H1 (cell line): Measurements from ENCODE around the gene EME2. TPM values are rescaled to one million over a fixed set of nuclear protein-coding genes. Genes with fewer than 3 reads are reported as not detected.

ENCODE experiments used
- CTCF ChIA-PET: fragments of 300-600 bp; sonication (Branson Sonifier 250); formaldehyde crosslinking; loops from one replicate; lab custom pipeline; 2021; ENCODE audit not compliant: partially characterized antibody; lab: Charles Lee
- POLR2A ChIA-PET: fragments of 300-600 bp; sonication (Branson Sonifier 250); formaldehyde crosslinking; loops from one replicate; lab custom pipeline; 2021; ENCODE audit warnings: inconsistent platforms; ENCODE audit not compliant: partially characterized antibody; lab: Charles Lee
- DNase-seq, 2 experiments: peaks; one replicate each; pipeline versions ENCODE4 v3.0.0 to v3.0.0-alpha.2; 2010 to 2022; ENCODE audit warnings: low spot score in 2 of 2, low read depth in 1 of 2, mixed read lengths in 1 of 2
- FAIRE-seq: peaks from 2 replicates; lab custom pipeline; 2011; peaks lifted over from hg19 to GRCh38; lab: Jason Lieb, UNC
- H2AFZ ChIP-seq: 2 replicates; pipeline ENCODE4 v1.8.1; 2012; ENCODE audit warnings: low read length, inconsistent platforms
- H2AK5ac ChIP-seq: 2 replicates; pipeline ENCODE4 v1.6.1; 2013; ENCODE audit warnings: low read depth, low read length
- H2BK120ac ChIP-seq: replicated peaks from 2 replicates; pipeline ENCODE3; 2013; ENCODE audit warnings: low read depth, low read length, inconsistent platforms
- H2BK12ac ChIP-seq: 2 replicates; pipeline ENCODE4 v1.6.1; 2013; ENCODE audit warnings: low read depth, low read length
- H2BK15ac ChIP-seq: 2 replicates; pipeline ENCODE4 v1.6.1; 2013; ENCODE audit warnings: low read length
- H2BK20ac ChIP-seq: 2 replicates; pipeline ENCODE4 v1.6.1; 2013; ENCODE audit warnings: low read length
- H2BK5ac ChIP-seq: 2 replicates; pipeline ENCODE4 v1.6.1; 2013; ENCODE audit warnings: low read depth, low read length
- H3K14ac ChIP-seq: 2 replicates; pipeline ENCODE4 v1.6.1; 2013; ENCODE audit warnings: inconsistent platforms; ENCODE audit not compliant: insufficient read length
- H3K18ac ChIP-seq: 2 replicates; pipeline ENCODE4 v1.6.1; 2013; ENCODE audit warnings: low read length; ENCODE audit errors: extremely low read depth
- H3K23ac ChIP-seq: 2 replicates; pipeline ENCODE4 v1.6.1; 2013; ENCODE audit warnings: inconsistent platforms; ENCODE audit not compliant: insufficient read length
- H3K23me2 ChIP-seq: 2 replicates; pipeline ENCODE4 v1.6.1; 2013; ENCODE audit warnings: low read depth, low read length
- H3K27ac ChIP-seq: 2 replicates; pipeline ENCODE4 v1.6.1; 2011; ENCODE audit warnings: low read depth, low read length, inconsistent platforms
- H3K27me3 ChIP-seq, 4 experiments: replicated peaks in 1 of 4; 1 replicate in 1 of 4; 2 replicates in 3 of 4; pipeline versions ENCODE4 v1.6.1 to v1.8.1; 2011 to 2013; ENCODE audit warnings: low read length in 3 of 4, mild to moderate bottlenecking in 3 of 4, inconsistent platforms in 2 of 4, mixed read lengths in 2 of 4, moderate library complexity in 1 of 4; ENCODE audit not compliant: control insufficient read depth in 3 of 4, insufficient read depth in 3 of 4; ENCODE audit errors: extremely low read depth in 1 of 4
- H3K36me3 ChIP-seq, 4 experiments: 2 replicates each; pipeline versions ENCODE4 v1.6.1 to v1.8.1; 2011 to 2013; ENCODE audit warnings: mild to moderate bottlenecking in 4 of 4, low read length in 3 of 4, moderate library complexity in 2 of 4, control low read depth in 1 of 4, inconsistent platforms in 1 of 4; ENCODE audit not compliant: insufficient read depth in 4 of 4, control insufficient read depth in 2 of 4
- H3K4ac ChIP-seq: replicated peaks from 2 replicates; pipeline ENCODE3; 2013; ENCODE audit warnings: low read length, low read depth, mixed read lengths, inconsistent platforms; ENCODE audit not compliant: insufficient read length
- H3K4me1 ChIP-seq, 4 experiments: replicated peaks in 1 of 4; 1 replicate in 1 of 4; 2 replicates in 3 of 4; pipeline versions ENCODE4 v1.6.1 to v1.8.1; 2011 to 2013; ENCODE audit warnings: low read length in 3 of 4, inconsistent platforms in 2 of 4, mixed read lengths in 1 of 4; ENCODE audit not compliant: insufficient read depth in 4 of 4, control insufficient read depth in 3 of 4
- H3K4me2 ChIP-seq, 2 experiments: 2 replicates each; pipeline versions ENCODE4 v1.6.1 to v1.8.1; 2011 to 2013; ENCODE audit warnings: low read depth in 2 of 2, low read length in 2 of 2, control low read depth in 1 of 2, inconsistent platforms in 1 of 2, mild to moderate bottlenecking in 1 of 2; ENCODE audit not compliant: insufficient read depth in 1 of 2
- H3K4me3 ChIP-seq, 4 experiments: fragments of 200-600, 300-600 bp in 1 of 4; sonication (generic), shearing (Covaris generic), sonication (Bioruptor Twin) in 1 of 4; 2 replicates each; pipeline versions ENCODE4 v1.5.1 to v1.8.1; 2011 to 2016; ENCODE audit warnings: low read length in 4 of 4, low read depth in 3 of 4, control low read depth in 2 of 4, inconsistent platforms in 2 of 4, mild to moderate bottlenecking in 2 of 4, mixed read lengths in 1 of 4, moderate library complexity in 1 of 4; ENCODE audit not compliant: insufficient read depth in 2 of 4; ENCODE audit errors: extremely low read depth in 1 of 4
- H3K56ac ChIP-seq: replicated peaks from 2 replicates; pipeline ENCODE3; 2013; ENCODE audit warnings: low read depth, mild to moderate bottlenecking, mixed read lengths, low read length, inconsistent platforms; ENCODE audit not compliant: insufficient read length
- H3K79me1 ChIP-seq: 2 replicates; pipeline ENCODE4 v1.6.1; 2013; ENCODE audit warnings: low read depth, low read length, control low read depth
- H3K79me2 ChIP-seq, 2 experiments: 2 replicates each; pipeline versions ENCODE4 v1.6.1 to v1.8.1; 2012 to 2013; ENCODE audit warnings: low read length in 2 of 2, mild to moderate bottlenecking in 2 of 2, inconsistent platforms in 1 of 2; ENCODE audit not compliant: insufficient read depth in 2 of 2, control insufficient read depth in 1 of 2
- H3K9ac ChIP-seq, 4 experiments: replicated peaks in 1 of 4; 1 replicate in 1 of 4; 2 replicates in 3 of 4; pipeline versions ENCODE4 v1.6.1 to v1.8.1; 2011 to 2013; ENCODE audit warnings: low read depth in 3 of 4, low read length in 3 of 4, control low read depth in 2 of 4, mild to moderate bottlenecking in 2 of 4, moderate library complexity in 2 of 4, inconsistent platforms in 1 of 4; ENCODE audit errors: extremely low read depth in 1 of 4
- H3K9me3 ChIP-seq, 2 experiments: 2 replicates each; pipeline versions ENCODE4 v1.6.1 to v1.8.1; 2012 to 2013; ENCODE audit warnings: mild to moderate bottlenecking in 2 of 2, moderate library complexity in 2 of 2, control low read depth in 1 of 2, inconsistent platforms in 1 of 2, low read depth in 1 of 2, low read length in 1 of 2, mixed read lengths in 1 of 2; ENCODE audit not compliant: insufficient read depth in 2 of 2
- H4K20me1 ChIP-seq, 2 experiments: replicated peaks in 1 of 2; 2 replicates each; pipeline versions ENCODE3 to v1.8.1; 2011 to 2013; ENCODE audit warnings: inconsistent platforms in 2 of 2, low read length in 2 of 2, mild to moderate bottlenecking in 1 of 2; ENCODE audit not compliant: insufficient read depth in 2 of 2, control insufficient read depth in 1 of 2
- H4K5ac ChIP-seq: 2 replicates; pipeline ENCODE4 v1.6.1; 2013; ENCODE audit warnings: low read length, low read depth, mixed read lengths, inconsistent platforms; ENCODE audit not compliant: insufficient read length
- H4K8ac ChIP-seq: 2 replicates; pipeline ENCODE4 v1.8.0; 2013; ENCODE audit warnings: mild to moderate bottlenecking, moderate library complexity, low read length, inconsistent platforms; ENCODE audit not compliant: insufficient read depth; ENCODE audit errors: extremely low read depth
- H4K91ac ChIP-seq: replicated peaks from 2 replicates; pipeline ENCODE3; 2013; ENCODE audit warnings: low read length, mixed read lengths, inconsistent platforms; ENCODE audit not compliant: insufficient read length
- BCL11A ChIP-seq, 2 experiments: IDR thresholded peaks; one replicate each; pipeline ENCODE4 v1.6.1; 2011; ENCODE audit warnings: low read depth in 2 of 2, low read length in 2 of 2, mild to moderate bottlenecking in 2 of 2
- JUN ChIP-seq: IDR thresholded peaks from 2 replicates; pipeline ENCODE4 v1.6.1; 2011; ENCODE audit warnings: low read depth, mild to moderate bottlenecking, improper control_type of control experiment, low read length
- MAFK ChIP-seq: IDR thresholded peaks from 2 replicates; pipeline ENCODE4 v1.6.1; 2012; ENCODE audit warnings: low read depth, mild to moderate bottlenecking, improper control_type of control experiment, low read length
- POLR2AphosphoS5 ChIP-seq: IDR thresholded peaks from 2 replicates; pipeline ENCODE4 v1.6.1; 2011; ENCODE audit warnings: low read depth, low read length
- RXRA ChIP-seq: IDR thresholded peaks from 2 replicates; pipeline ENCODE4 v1.6.1; 2011; ENCODE audit warnings: low read depth, mild to moderate bottlenecking, low read length, moderate library complexity; ENCODE audit not compliant: insufficient read depth
- SP1 ChIP-seq: IDR thresholded peaks from 2 replicates; pipeline ENCODE4 v1.6.1; 2011; ENCODE audit warnings: low read depth, low read length
- SP4 ChIP-seq: IDR thresholded peaks from 2 replicates; pipeline ENCODE4 v1.6.1; 2012; ENCODE audit warnings: low read length, inconsistent platforms
- WGBS, 2 experiments: shearing (Covaris generic) in 1 of 2; methylation state at CpG; one replicate each; pipeline versions ENCODE4 v1.1.6 to v1.1.7; 2013 to 2015; ENCODE audit warnings: low lambda C conversion rate in 2 of 2, mixed read lengths in 2 of 2, inconsistent platforms in 1 of 2, low coverage in 1 of 2, missing lambda C conversion rate in 1 of 2; ENCODE audit not compliant: insufficient replicate concordance in 2 of 2, insufficient coverage in 1 of 2, insufficient read length in 1 of 2; ENCODE audit errors: extremely low coverage in 1 of 2, missing lambda C conversion rate in 1 of 2; 5-methylcytosine and 5-hydroxymethylcytosine counted together
- polyA plus RNA-seq, 7 experiments: library from polyadenylated mRNA; depleted of rRNA in 3 of 7; stranded (reverse) in 5 of 7; unstranded in 2 of 7; fragments of >200 nt in 5 of 7; fragments of 200-250 nt in 2 of 7; gene quantifications; 1 replicate in 5 of 7; 2 replicates in 1 of 7; 4 replicates in 1 of 7; pipeline versions ENCODE4 v1.2.1 to v1.2.3, GENCODE V29; 2011 to 2013; ENCODE audit warnings: missing spikeins in 2 of 7, mixed read lengths in 2 of 7
- total RNA-seq: library from RNA; stranded (reverse); fragmentation: NEBNext Ultra II Directional; extraction: Animal tissue kit (Norgen Biotek cat#: 25700); gene quantifications from 2 replicates; pipeline ENCODE4 v1.2.1, GENCODE V29; 2021

EME2 gene
- total and polyA plus RNA-seq, 2 of the 8 experiments (the other 6 are each of a cell fraction or from before 2014, with no cell fraction given), result 13.1 to 19.7 TPM

- POLR2A ChIA-PET, result interaction anchor here (1.3 to 13.5 kb wide), 2 partner anchors 14 to 88 kb away, joined by 3 to 246 read pairs; partner anchors contain the start of genes JPT2, NUBP2 and SPSB3
- H3K23ac ChIP-seq, result no peak overlapping the region
These were observed 6.8 kb upstream of the EME2 start for GRCh38 chr16:1765826-1766225.

More at GRCh38 chr16:1765826-1766225, 6.8 kb upstream of the EME2 start:
- H3K56ac ChIP-seq, result no peak overlapping the region
- DNase-seq, result no peak
- H3K27me3 ChIP-seq, result no peaks in the 10 kb centered on the region; a peak in 1 of 7 replicates
- no peak overlapping the region for H4K8ac ChIP-seq
- CTCF ChIA-PET, result interaction anchor here (1.3 to 3.1 kb wide), 2 partner anchors 8 to 25 kb away, joined by 3 to 13 read pairs; partner anchors contain the start of genes EME2 and MRPS34
- H3K4me3 ChIP-seq, result no peak overlapping the region
- no peak overlapping the region for H2BK120ac ChIP-seq
- no peak overlapping the region for H3K27ac ChIP-seq
- H3K14ac ChIP-seq, result no peak overlapping the region
- no peak overlapping the region for H4K5ac ChIP-seq
- H4K91ac ChIP-seq, result no peak overlapping the region
- H2AK5ac ChIP-seq, result no peak overlapping the region
- no peak overlapping the region for H2BK5ac ChIP-seq
- no peaks in the 10 kb centered on the region; a peak in 1 of 4 replicates for H3K9me3 ChIP-seq
- H3K4me2 ChIP-seq, result no peak overlapping the region
- H3K9ac ChIP-seq, result no peak overlapping the region
- H3K4ac ChIP-seq, result no peak overlapping the region
- no peak overlapping the region for H2BK20ac ChIP-seq
- peaks cover 6% of the 10 kb centered on the region; the same call in 1 of the 2 replicates for H3K23me2 ChIP-seq
- peaks cover 3 to 37% (median 7%) of the 10 kb centered on the region in 4 experiments; a peak in 4 of 8 replicates for H3K36me3 ChIP-seq
- no peak overlapping the region for H3K18ac ChIP-seq
- no peak for TF ChIP-seq MAFK
- TF ChIP-seq SP4, result no peak
- TF ChIP-seq POLR2AphosphoS5, result no peak
- TF ChIP-seq SP1, result no peak
- no peak for TF ChIP-seq BCL11A (IDR thresholded peaks at IDR 0.05; ENCODE audit: low read depth in 2 of 2, low read length in 2 of 2)
- no peak for TF ChIP-seq RXRA
- TF ChIP-seq JUN, result no peak
- FAIRE-seq, result no peak
- peaks cover 1 to 13% of the 10 kb centered on the region in 2 experiments for H4K20me1 ChIP-seq
- H3K79me2 ChIP-seq, result no peaks in the 10 kb centered on the region; a peak in 1 of 4 replicates
- H2AFZ ChIP-seq, result no peak overlapping the region
- H2BK12ac ChIP-seq, result no peak overlapping the region
- peaks cover 0 to 21% (median 12%) of the 10 kb centered on the region in 4 experiments; a peak in 5 of 7 replicates for H3K4me1 ChIP-seq
- WGBS, 2 experiments, result 92% methylated on average over 20 of the region's 22 CpGs; no CpG with 5 or more reads in 1 of the 2 experiments
- no peak overlapping the region for H2BK15ac ChIP-seq
- H3K79me1 ChIP-seq, result no peaks in the 10 kb centered on the region
